HCT116 (cell line): ENCODE data around the gene FLRT1. TPM values are rescaled to one million over a fixed set of nuclear protein-coding genes. Genes with fewer than 3 reads are reported as not detected.

Source experiments
- ATAC-seq: fragments of 200-7000 bp; cut with Tn5 transposase; 2 replicates; pipeline ENCODE4 v1.9.1; 2020; ENCODE audit warnings: mild to moderate bottlenecking, moderate library complexity
- BruUV-seq: library from RNA; stranded (reverse); fragments of 400-500 nt; replicated peaks from 2 replicates; lab custom pipeline; 2021; lab: Mats Ljungman, UMichigan
- CTCF ChIA-PET: fragments of 300-600 bp; sonication (Branson Sonifier 250); formaldehyde crosslinking; loops from one replicate; lab custom pipeline; 2021; ENCODE audit warnings: antibody characterized with exemption; lab: Charles Lee
- POLR2A ChIA-PET: fragments of 300-600, 350-600 bp; sonication (Branson Sonifier 250); formaldehyde crosslinking; loops from one replicate; lab custom pipeline; 2021; ENCODE audit warnings: antibody characterized with exemption; lab: Charles Lee
- RAD21 ChIA-PET, 2 experiments: fragments of 300-600 bp; sonication (Branson Sonifier 250); formaldehyde crosslinking; loops; one replicate each; lab custom pipeline; 2023; ENCODE audit warnings: low total read pairs in 2 of 2; ENCODE audit not compliant: uncharacterized antibody in 2 of 2, unreplicated experiment in 2 of 2, low non-redundant PET in 1 of 2; lab: Charles Lee
- DNase-seq: peaks from one replicate; pipeline ENCODE4 v3.0.0-alpha.2; 2010; ENCODE audit warnings: low read depth, low spot score
- H2AFZ ChIP-seq: fragments of 200-600 bp; shearing (Covaris generic), sonication (generic); 2 replicates; pipeline ENCODE4 v1.6.1; 2017; ENCODE audit warnings: low read depth, mixed run types, mixed read lengths, antibody characterized with exemption, low read length; ENCODE audit not compliant: poor library complexity, severe bottlenecking
- H3K27ac ChIP-seq: 2 replicates; pipeline ENCODE4 v1.5.1; 2012; ENCODE audit warnings: low read depth, low read length
- H3K27me3 ChIP-seq: fragments of 200-600 bp; sonication (generic); 2 replicates; pipeline ENCODE4 v1.6.1; 2016; ENCODE audit warnings: mixed run types, low read length, mixed read lengths; ENCODE audit not compliant: insufficient read depth
- H3K36me3 ChIP-seq, 2 experiments: fragments of 200-500 bp in 1 of 2; fragments of 200-600 bp in 1 of 2; sonication (Bioruptor generic) in 1 of 2; sonication (generic) in 1 of 2; 2 replicates each; pipeline versions ENCODE4 v1.5.1 to v1.6.1; 2014 to 2016; ENCODE audit warnings: low read length in 2 of 2, inconsistent platforms in 1 of 2, mixed read lengths in 1 of 2, mixed run types in 1 of 2; ENCODE audit not compliant: insufficient read depth in 2 of 2, control insufficient read depth in 1 of 2
- H3K4me1 ChIP-seq, 2 experiments: fragments of 200-600 bp in 1 of 2; sonication (generic) in 1 of 2; 2 replicates each; pipeline versions ENCODE4 v1.5.1 to v1.6.1; 2012 to 2017; ENCODE audit warnings: low read length in 2 of 2, inconsistent platforms in 1 of 2, mild to moderate bottlenecking in 1 of 2, mixed read lengths in 1 of 2, mixed run types in 1 of 2, moderate library complexity in 1 of 2; ENCODE audit not compliant: insufficient read depth in 2 of 2, control insufficient read depth in 1 of 2
- H3K4me2 ChIP-seq: fragments of 200-600 bp; sonication (generic); 2 replicates; pipeline ENCODE4 v1.6.1; 2017; ENCODE audit warnings: mixed run types, low read length, mixed read lengths
- H3K4me3 ChIP-seq, 2 experiments: fragments of 200-600 bp in 1 of 2; sonication (generic) in 1 of 2; replicated peaks in 1 of 2; 2 replicates each; pipeline ENCODE4 v1.5.1; 2011 to 2016; ENCODE audit warnings: low read length in 2 of 2, control low read depth in 1 of 2, low read depth in 1 of 2, mild to moderate bottlenecking in 1 of 2, mixed read lengths in 1 of 2, mixed run types in 1 of 2
- H3K79me2 ChIP-seq: fragments of 200-600 bp; sonication (generic); 2 replicates; pipeline ENCODE4 v1.6.1; 2017; ENCODE audit warnings: mild to moderate bottlenecking, mixed run types, low read length, moderate library complexity, mixed read lengths; ENCODE audit not compliant: insufficient read depth
- H3K9ac ChIP-seq: fragments of 200-600 bp; sonication (generic); 2 replicates; pipeline ENCODE4 v1.6.1; 2016; ENCODE audit warnings: low read length, mixed read lengths
- H3K9me2 ChIP-seq: fragments of 200-600 bp; sonication (generic), shearing (Covaris generic); 2 replicates; pipeline ENCODE4 v1.6.1; 2017; ENCODE audit warnings: mixed run types, mild to moderate bottlenecking, moderate library complexity; ENCODE audit not compliant: insufficient read depth
- H3K9me3 ChIP-seq, 2 experiments: fragments of 200-500 bp in 1 of 2; fragments of 200-600 bp in 1 of 2; sonication (Bioruptor generic) in 1 of 2; sonication (generic) in 1 of 2; 2 replicates each; pipeline ENCODE4 v1.6.1; 2014 to 2017; ENCODE audit warnings: low read length in 2 of 2, mixed read lengths in 2 of 2, inconsistent platforms in 1 of 2, low read depth in 1 of 2, mild to moderate bottlenecking in 1 of 2, mixed run types in 1 of 2, moderate library complexity in 1 of 2; ENCODE audit not compliant: control insufficient read depth in 1 of 2, insufficient read depth in 1 of 2
- H4K20me1 ChIP-seq: fragments of 200-600 bp; sonication (generic), shearing (Covaris generic); 2 replicates; pipeline ENCODE4 v1.6.1; 2017; ENCODE audit warnings: mixed run types, mild to moderate bottlenecking, moderate library complexity; ENCODE audit not compliant: insufficient read depth
- CTCF ChIP-seq, 3 experiments: fragments of 200-600 bp in 1 of 3; sonication (generic) in 1 of 3; IDR thresholded peaks in 2 of 3; conservative IDR thresholded peaks in 1 of 3; 2 replicates each; pipeline ENCODE4 v1.5.1; 2012 to 2017; ENCODE audit warnings: low read depth in 2 of 3, low read length in 2 of 3, antibody characterized with exemption in 1 of 3, borderline replicate concordance in 1 of 3, control low read depth in 1 of 3, mild to moderate bottlenecking in 1 of 3, mixed read lengths in 1 of 3, mixed run types in 1 of 3, moderate library complexity in 1 of 3; ENCODE audit not compliant: insufficient read depth in 1 of 3
- ELF1 ChIP-seq: IDR thresholded peaks from 2 replicates; pipeline ENCODE4 v1.6.1; 2012; ENCODE audit warnings: low read depth, borderline replicate concordance
- FOSL1 ChIP-seq: IDR thresholded peaks from 2 replicates; pipeline ENCODE4 v1.6.1; 2012; ENCODE audit warnings: low read depth
- RAD21 ChIP-seq: IDR thresholded peaks from 2 replicates; pipeline ENCODE4 v1.6.1; 2012; ENCODE audit warnings: low read depth, mild to moderate bottlenecking
- REST ChIP-seq: IDR thresholded peaks from 2 replicates; pipeline ENCODE4 v1.6.1; 2012; ENCODE audit warnings: low read depth
- TCF7L2 ChIP-seq: IDR thresholded peaks from 2 replicates; pipeline ENCODE4 v1.7.0; 2011; ENCODE audit warnings: borderline replicate concordance, inconsistent platforms; ENCODE audit not compliant: insufficient read depth, insufficient read length; ENCODE audit errors: extremely low read depth
- intact Hi-C: fragments of 100-400 bp; cut with micrococcal nuclease; formaldehyde crosslinking; loops from 2 replicates; pipeline ENCODE4 v1.10.0; 2022
- total RNA-seq: library from RNA; stranded (reverse); gene quantifications from one replicate; pipeline ENCODE4 v1.2.1, GENCODE V29; 2021; ENCODE audit not compliant: unreplicated experiment

FLRT1 gene
- total RNA-seq, 1 experiment from 2014 or later, result 0.15 TPM

GRCh38 chr11:64036087-64037026 is 626 bp downstream of the FLRT1 start:
- TF ChIP-seq CTCF (IDR thresholded peaks at IDR 0.05 in 2 of 3, conservative IDR thresholded peaks at IDR 0.05 in 1 of 3; ENCODE audit: borderline replicate concordance in 1 of 3, insufficient read depth in 1 of 3, low read depth in 2 of 3, low read length in 2 of 3), result no peak
- no peak for TF ChIP-seq FOSL1
- no peak for TF ChIP-seq REST
- TF ChIP-seq ELF1, result no peak
- no peak for TF ChIP-seq RAD21
- TF ChIP-seq TCF7L2, result no peak
- TF ChIP-seq, all 23 proteins: peak for 0
- no peak overlapping the region for H3K9ac ChIP-seq
- intact Hi-C loops, result no loop called here
- ChIA-PET RAD21 (no interaction called here), CTCF (no interaction called here), POLR2A (no interaction called here)
- H3K27ac ChIP-seq, result no peak overlapping the region
- H3K9me2 ChIP-seq, result no peaks in the 10 kb centered on the region
- ATAC-seq (0 out of 2 replicates have a peak, but pooled peaks have one; percentile 15), DNase-seq (no peak)
- no peaks in the 10 kb centered on the region for H3K79me2 ChIP-seq
- no peaks in the 10 kb centered on the region for H3K36me3 ChIP-seq
- no peaks in the 10 kb centered on the region for H3K27me3 ChIP-seq
- no peak overlapping the region for H2AFZ ChIP-seq
- H3K4me1 ChIP-seq, result no peaks in the 10 kb centered on the region; a peak in 1 of 4 replicates
- H3K4me3 ChIP-seq, result no peak overlapping the region
- no peak overlapping the region for H3K4me2 ChIP-seq
- no TSS peak for BruUV-seq
- H4K20me1 ChIP-seq, result no peaks in the 10 kb centered on the region
- H3K9me3 ChIP-seq, result no peaks in the 10 kb centered on the region
